WTC11 (cell line): ENCODE data around the gene RPL12.

Experiments used
- CBFB ChIP-seq: sonication (generic); formaldehyde crosslinking; IDR thresholded peaks from 2 replicates; pipeline ENCODE4 v1.8.1; 2022; ENCODE audit warnings: mild to moderate bottlenecking, low read depth, missing genetic modification reagents
- CTCF ChIP-seq: fragments of 200-600 bp; IDR thresholded peaks from 2 replicates; pipeline ENCODE4 v1.8.0; 2022; ENCODE audit warnings: antibody characterized with exemption
- ESRRA ChIP-seq: sonication (generic); formaldehyde crosslinking; IDR thresholded peaks from 2 replicates; pipeline ENCODE4 v1.8.1; 2022; ENCODE audit warnings: mild to moderate bottlenecking, missing genetic modification reagents, borderline replicate concordance
- FOXP4 ChIP-seq: sonication (generic); formaldehyde crosslinking; IDR thresholded peaks from 2 replicates; pipeline ENCODE4 v1.8.0; 2022; ENCODE audit warnings: mild to moderate bottlenecking, missing genetic modification reagents
- GRHL2 ChIP-seq: fragments of 250-450 bp; sonication (Bioruptor Pico); IDR thresholded peaks from 2 replicates; pipeline ENCODE4 v1.8.0; 2022; ENCODE audit warnings: mild to moderate bottlenecking, moderate library complexity; ENCODE audit not compliant: insufficient replicate concordance, severe bottlenecking
- SP1 ChIP-seq: sonication (generic); formaldehyde crosslinking; conservative IDR thresholded peaks from 2 replicates; pipeline ENCODE4 v1.8.1; 2022; ENCODE audit warnings: missing genetic modification reagents
- ZNF219 ChIP-seq: sonication (generic); formaldehyde crosslinking; IDR thresholded peaks from 2 replicates; pipeline ENCODE4 v1.8.0; 2023; ENCODE audit warnings: missing genetic modification reagents, mild to moderate bottlenecking, borderline replicate concordance
- TF ChIP-seq, protein P1 (sequence below): sonication (generic); formaldehyde crosslinking; IDR thresholded peaks from 2 replicates; pipeline ENCODE4 v1.8.1; 2023; ENCODE audit warnings: mild to moderate bottlenecking, moderate library complexity, missing genetic modification reagents
- TF ChIP-seq, protein P2 (sequence below): sonication (generic); formaldehyde crosslinking; IDR thresholded peaks from 2 replicates; pipeline ENCODE4 v1.8.0; 2022; ENCODE audit warnings: mild to moderate bottlenecking, missing genetic modification reagents

DNA sequence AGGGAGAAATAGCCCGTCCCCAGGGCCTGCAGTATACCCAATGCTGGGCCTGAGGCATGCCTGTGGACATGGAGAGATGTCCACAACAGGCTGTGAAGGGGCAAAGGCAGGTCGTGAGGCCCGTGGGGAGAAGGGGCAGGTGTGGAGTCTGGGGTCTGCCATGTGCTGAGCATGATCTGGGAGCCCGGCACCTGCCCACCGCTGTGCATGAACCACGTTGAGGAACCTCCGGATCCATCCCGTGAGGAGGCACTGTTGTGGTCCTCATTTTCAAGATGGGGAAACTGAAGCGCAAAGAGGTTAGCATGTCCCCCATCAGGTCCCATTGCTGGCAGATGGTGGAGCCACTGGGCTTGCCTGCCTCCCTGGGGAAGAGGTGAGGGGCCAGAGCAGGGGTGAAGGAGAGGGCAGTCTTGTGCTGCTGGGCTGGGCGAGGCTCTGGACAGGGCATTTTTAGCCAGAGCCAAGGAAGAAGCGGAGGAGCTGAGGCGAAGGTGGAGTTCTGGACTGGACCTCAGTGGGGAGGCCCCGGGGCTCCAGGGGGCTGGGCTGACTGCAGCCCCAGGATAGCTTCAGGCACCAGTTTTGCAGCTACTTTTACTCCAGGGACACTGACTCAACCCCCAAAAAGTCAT lies 46.6 kb upstream of the RPL12 start:
- TF ChIP-seq FOXP4 (no peak), CTCF (no peak), ESRRA (no peak), SP1 (CRISPR knock-in tag) (no peak), GRHL2 (CRISPR knock-in tag) (no peak), CBFB (CRISPR knock-in tag) (no peak), ZNF219 (no peak)
- TF ChIP-seq, protein P1, sequence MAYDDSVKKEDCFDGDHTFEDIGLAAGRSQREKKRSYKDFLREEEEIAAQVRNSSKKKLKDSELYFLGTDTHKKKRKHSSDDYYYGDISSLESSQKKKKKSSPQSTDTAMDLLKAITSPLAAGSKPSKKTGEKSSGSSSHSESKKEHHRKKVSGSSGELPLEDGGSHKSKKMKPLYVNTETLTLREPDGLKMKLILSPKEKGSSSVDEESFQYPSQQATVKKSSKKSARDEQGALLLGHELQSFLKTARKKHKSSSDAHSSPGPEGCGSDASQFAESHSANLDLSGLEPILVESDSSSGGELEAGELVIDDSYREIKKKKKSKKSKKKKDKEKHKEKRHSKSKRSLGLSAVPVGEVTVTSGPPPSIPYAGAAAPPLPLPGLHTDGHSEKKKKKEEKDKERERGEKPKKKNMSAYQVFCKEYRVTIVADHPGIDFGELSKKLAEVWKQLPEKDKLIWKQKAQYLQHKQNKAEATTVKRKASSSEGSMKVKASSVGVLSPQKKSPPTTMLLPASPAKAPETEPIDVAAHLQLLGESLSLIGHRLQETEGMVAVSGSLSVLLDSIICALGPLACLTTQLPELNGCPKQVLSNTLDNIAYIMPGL, result no peak
- TF ChIP-seq, protein P2, sequence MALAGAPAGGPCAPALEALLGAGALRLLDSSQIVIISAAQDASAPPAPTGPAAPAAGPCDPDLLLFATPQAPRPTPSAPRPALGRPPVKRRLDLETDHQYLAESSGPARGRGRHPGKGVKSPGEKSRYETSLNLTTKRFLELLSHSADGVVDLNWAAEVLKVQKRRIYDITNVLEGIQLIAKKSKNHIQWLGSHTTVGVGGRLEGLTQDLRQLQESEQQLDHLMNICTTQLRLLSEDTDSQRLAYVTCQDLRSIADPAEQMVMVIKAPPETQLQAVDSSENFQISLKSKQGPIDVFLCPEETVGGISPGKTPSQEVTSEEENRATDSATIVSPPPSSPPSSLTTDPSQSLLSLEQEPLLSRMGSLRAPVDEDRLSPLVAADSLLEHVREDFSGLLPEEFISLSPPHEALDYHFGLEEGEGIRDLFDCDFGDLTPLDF (CRISPR knock-in tag), result no peak
